HG03457 (cell line): ENCODE data around the gene SLC2A1.

Experiments used
- ATAC-seq: cut with Tn5 transposase; IDR thresholded peaks from one replicate; pipeline ENCODE4 v1.9.1; 2021; ENCODE audit warnings: moderate number of reproducible peaks; ENCODE audit not compliant: unreplicated experiment

The SLC2A1 gene

DNA sequence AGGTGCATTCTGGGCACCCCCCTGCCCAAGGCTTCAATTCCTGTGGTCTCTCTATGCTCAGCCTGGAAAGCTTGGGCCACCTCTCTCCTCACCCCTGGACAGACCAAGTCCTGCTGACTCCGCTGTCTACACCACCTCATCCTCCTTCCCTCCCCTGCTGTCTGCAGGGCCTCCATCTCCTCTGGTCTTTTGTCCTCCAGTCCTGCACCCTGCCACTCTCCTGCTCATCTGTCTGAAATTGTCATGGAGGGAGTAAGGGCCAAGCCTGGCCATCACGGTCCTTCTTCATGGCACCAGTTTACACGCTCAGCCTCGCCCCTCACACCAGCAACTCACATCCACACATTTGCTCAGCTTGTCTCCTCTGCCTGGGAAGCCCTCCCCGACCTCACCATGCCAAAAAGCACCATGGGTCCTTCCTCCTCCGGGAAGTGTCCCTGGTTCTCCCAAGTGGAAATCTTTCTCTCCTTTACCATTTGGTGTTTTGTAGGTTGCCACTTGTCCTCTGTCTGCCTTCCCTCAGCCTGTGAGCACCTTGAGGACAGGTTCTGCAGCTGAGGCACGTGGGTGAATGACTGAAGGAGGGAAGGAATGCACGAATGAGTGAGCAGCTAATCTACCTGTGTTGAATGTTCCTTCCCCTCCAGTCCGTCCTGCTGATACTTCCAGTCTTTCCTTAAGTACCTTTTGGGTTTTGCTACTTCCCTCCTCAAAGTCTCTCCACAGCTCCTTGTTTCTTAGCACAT is 2.1 kb upstream of the SLC2A1 start:
- ATAC-seq, result no peak

DNA sequence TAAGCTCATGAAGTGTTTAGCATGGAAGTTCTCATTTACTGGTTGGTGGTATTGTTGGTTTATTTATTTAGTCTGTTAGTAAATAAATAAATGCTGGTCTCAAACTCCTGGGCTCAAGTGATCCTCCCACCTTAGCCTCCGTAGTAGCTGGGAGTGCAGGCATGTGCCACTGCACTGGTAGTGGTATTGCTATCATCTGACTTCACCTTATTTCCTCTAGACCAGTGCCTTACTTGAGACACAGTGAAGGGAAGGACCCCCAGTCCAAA is 1.4 kb upstream of the SLC2A1 start:
- no peak for ATAC-seq

DNA sequence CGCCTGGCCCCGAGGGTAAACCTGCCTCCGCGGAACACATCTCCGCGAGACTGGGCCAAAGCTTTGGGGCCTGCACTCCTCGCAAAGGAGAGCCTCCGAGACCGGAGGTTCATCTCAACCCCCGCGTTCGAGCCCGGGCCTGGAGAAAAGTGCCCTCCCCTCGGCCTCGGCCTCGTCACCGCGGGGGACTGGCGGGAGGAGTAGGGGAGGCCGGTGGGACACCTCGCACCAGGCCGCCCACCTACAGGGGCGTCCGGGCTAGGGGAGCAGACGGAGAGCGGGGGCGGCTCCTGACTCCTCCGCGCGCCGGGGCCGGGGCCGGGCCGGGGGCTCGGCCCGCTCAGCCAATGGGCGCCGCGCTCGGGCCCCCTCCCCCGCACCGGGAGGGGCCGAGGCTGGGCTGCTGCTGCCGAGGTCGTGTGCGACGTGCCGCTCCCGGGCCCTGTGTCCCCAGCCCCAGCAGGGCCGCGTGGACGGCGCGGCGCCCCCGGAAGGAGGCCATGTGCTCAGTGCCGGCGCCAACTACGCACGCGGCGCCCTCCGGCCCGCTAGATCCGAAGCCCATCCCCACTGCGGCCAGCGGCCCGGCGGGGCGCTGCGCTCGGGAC is 684 bp downstream of the SLC2A1 start:
- peak; percentile 47 for ATAC-seq

DNA sequence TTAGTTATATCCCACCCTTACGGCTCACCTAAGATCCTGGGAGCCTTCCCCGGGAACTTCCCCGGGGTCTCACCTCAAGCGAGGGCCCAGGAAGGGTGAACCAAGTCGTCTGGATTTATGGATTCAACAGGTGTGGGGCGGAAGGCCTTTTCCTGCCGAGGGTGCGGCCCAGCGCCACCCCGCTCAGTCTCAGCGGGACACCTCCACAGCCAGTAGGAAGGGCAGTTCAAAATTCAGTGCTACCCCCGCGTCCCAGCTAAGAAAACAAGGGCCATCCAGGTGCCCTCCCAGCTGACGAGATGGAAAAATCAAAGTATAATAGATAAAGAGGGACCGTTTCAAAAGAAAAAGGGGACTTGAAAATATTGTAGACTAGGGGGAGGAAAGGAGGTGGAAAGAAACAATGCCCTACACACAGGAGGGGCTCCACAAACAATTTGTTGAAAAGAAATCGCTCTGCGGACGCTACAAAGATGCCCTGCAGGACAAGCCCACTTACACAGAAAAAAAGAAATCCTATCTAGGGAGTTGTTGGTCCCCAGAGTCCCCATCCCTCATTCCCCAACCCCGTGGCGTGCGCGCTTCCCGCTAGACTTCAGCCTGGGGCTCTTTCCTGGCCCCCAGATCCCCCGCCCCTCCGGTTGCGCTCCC is 1.3 kb downstream of the SLC2A1 start:
- ATAC-seq, result no peak

DNA sequence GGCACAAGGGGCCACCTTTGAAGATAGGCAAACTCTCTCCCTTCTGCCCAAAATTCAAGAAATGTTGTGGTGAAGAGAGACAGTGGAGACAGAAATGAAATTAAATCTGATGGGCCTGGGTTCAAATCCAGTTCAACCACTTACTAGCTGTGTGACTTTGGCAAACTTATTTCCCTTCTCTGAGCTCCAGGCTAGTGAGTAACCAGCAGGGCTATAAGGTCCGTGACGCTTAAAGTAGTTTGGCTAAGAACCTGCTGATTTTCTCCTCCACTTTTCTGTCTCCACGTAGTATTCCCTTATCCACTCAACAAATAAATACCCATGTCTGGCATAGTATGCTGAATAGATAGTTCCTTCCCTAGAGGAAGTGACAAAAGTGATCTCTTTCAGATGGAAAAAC is 1.9 kb downstream of the SLC2A1 start:
- ATAC-seq, result no peak

DNA sequence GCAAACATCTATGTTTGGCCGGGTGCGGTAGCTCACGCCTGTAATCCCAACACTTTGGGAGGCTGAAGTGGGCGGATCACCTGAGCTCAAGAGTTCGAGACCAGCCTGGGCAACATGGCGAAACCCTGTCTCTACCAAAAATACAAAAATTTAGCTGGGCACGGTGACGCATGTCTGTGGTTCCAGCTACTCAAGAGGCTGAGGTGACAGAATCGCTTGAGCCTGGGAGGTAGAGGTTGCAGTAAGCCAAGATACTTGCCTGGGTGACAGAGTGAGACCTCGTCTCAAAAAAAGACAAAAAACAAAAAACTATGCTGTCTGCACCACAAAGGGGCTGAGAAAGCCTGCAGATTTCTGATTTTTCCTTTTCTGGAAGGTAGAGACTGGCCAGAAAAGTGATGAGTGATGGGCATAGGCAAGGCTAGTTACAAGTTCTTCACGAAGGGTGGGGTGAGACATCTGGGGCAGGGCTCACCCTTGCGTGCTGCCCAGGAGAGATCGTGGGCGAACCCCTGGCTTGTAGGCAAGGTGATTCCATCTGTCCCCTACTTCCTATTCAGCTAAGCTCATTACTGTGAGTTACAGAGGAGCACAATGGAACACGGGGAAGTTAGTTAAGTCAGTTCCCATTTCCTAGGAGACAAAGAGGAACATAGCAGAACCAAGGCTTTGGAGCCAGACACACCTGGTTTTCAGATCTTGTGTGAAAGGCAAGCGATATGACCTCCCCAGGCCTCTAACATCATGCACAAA is 3.2 kb downstream of the SLC2A1 start:
- no peak for ATAC-seq

DNA sequence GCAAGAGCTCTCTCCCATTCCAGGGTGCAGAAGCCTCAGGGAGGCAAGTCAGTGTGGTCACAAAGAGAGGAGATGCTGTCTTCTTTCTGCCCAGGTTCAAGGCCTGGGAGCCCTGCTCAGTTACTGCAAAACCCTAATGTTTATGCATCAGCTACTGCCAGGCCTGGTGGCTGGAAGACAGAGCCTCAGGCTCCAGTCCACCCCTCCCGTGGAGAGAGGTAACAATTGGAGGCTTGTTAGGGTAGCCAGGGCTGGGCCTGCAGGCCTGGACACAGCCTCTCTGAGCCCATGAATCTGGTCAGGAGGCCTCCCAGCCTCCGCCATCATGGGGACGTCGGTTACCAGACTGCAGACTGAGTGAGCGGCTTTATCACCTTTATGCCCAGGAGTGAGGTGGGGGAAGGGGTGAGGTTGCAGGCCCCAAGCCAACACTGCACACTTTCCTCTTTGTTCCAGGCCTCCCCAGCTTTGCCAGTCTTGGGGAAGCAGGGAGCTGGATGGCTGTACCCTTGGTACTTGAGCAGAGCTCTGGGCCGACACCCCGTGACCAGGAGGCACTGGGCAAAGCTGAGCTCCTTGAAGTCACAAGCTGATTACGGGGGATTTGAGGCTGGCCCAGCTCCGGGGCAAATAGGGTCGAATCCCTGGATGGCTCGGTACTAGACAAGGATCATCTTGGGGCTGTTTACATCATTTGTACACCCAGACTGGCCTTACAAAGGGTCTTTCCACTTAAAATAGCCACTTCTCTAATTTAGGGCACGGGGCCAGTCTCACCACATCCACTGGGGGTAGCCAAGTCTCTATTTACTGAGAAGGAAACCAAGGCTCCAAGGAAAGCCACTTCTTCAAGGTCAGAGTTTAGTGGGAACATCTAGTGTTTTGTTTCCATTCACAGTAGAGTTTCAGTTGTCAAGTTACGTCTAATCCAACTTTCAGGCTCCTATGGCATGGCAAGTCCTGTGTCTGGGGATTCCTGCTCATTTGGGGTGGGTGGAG is 5.2 kb downstream of the SLC2A1 start:
- no peak for ATAC-seq

DNA sequence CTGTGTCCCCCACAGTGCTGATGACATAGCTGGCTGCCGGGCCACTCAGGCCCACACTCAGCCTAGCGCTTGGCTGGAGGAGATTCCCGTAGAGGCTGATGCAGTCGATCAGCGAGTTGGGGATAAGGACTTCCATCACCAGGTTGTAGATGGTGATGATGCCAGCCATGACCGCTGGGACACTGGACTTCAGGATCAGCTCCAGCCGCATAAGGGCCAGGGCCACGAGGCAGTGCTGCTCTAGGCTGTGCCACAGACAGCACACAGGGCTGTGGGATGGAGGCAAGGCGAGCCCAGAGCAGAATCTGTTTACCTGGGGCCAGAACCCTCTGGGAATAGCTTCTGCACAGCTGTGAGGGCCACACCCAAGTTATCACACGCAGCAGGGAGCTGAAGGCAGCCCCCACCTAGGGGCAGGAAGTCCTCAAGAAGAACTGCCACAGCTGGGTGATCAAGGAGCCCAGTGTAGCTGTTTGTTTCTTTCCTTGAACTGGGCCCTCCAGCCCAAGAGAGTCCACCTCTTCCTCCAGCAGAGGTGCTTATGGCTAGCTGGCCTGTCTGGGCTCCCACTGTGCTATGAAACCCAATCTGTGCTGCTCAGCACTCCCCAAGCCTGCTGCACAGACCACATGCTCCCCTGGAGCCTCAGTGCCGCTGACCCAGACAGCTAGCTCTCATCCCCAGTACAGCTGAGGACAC is 6.2 kb downstream of the SLC2A1 start:
- no peak for ATAC-seq

DNA sequence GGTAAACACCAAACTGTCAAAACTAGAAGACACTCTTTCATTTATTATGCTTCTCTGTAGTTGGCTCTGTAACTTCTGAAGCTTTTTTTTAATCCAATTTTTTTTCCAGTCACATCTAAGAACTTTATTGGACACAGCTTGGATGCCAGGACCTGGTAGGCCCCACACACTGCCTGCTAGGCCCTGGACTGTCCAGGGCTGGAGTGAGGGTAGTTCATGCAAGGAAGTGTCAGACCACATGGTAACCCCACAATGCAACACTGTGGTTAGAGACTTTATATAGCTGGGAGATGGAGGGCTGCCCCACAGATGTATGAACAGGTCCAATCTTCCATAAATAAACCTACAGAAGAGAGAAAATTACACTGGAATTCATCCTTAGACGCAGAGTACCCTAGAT is 7.1 kb downstream of the SLC2A1 start:
- no peak for ATAC-seq

DNA sequence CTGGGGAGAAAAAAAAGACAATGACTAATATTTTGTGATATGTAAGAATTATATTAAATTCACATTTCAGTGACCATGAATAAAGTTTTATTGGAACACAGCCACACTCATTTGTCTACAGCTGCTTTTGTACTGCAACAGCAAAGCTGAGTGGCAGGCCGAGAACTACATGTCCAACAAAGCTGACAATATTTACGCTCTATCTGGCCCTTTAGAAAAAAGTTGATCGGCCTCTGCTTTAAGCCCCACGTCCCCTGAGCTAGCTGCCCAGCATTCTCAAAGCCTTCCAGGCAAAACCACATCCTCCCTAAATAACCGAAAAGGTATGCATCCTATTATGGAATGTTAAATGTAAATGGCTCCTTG is 8.6 kb downstream of the SLC2A1 start:
- no peak for ATAC-seq

DNA sequence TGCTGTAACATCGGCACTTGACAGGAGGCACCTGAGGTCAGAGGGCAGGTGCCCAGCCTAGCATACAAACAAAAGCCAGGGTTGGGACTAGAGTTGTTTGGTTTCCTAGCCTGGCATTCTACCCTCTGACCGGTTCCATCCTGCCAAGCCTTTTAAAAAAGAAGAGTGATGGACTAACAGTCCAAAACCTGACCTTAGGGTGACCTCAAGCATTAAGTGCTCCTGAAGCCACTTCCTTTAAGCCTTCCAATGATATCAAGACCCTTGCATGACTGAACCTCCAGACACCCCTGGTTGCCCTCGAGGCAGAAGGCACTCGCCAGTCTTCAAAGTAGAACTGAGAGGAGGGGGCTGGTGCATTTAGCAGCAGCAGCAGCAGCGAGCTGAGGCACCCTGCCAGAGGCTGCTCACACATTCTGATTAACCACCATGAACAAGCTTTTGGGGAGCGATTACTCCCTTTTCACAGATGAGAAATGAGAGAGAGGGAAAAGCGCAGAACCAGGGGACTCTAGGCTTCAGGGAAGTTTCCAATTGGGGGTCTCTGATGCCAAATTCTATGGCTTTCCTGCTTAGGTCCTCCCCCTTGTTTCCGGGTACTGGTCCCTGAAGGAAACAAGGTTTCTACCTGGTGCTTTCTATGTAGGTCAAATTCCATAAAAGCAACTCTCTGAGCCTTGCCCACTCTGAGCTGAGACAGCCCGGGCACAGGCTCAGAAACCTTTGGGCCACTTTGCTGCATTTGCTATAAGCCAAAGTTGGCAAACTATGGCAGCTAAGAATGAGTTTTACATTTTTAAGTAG is 9.2 kb downstream of the SLC2A1 start:
- ATAC-seq, result no peak

DNA sequence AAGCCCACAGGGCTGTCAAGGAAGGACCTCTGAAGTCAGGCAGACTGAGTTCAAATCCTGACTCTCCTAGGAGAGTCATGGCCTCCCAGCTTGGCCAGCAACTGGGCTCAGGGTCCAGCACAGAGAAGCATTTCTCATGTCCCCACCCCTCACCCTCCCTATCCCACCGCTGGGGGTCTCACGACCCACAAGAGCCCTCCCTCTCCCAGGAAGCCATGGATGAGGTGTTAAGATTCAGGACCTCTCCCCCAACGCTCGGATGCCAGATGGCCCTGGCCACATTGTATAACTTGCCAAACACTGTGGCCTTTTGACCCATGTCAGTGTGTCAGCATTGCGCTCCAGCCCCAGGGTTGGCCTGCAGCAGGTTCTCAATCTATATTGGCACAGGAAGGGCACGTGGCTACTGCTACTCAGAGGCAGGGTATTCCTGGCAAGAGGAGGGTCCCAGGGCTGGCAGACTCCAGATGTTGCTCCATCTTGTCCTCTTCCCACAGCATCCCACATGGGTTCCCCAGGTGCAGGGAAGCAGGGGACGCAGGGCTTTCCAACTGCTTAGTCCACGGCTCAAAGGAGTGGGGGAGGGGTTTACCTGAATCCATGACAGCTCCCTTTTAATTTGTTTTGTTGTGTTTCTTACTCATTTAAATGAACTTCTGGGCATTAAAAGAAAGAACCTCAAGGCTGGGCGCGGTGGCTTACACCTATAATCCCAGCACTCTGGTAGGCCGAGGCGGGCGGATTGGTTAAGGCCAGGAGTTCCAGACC is 10.5 kb downstream of the SLC2A1 start:
- no peak for ATAC-seq

DNA sequence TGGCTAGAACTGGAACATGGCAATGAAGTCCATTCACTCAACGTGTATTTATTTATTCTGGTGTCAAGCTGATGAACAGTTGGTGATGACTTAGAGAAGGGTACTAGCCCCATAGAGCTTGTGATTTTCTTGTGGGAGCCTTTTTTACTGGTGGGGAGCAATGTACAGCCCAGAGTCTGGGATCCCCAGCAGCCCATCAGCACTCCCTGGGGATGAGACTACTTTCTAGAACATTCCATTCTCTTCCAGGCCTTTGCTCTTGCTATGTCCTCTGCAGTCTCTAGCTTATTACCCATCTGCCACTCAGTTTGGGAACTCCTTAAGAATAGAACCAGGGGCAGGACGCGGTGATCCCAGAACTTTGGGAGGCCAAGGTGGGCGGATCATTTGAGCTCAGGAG is 11.6 kb downstream of the SLC2A1 start:
- ATAC-seq, result no peak

DNA sequence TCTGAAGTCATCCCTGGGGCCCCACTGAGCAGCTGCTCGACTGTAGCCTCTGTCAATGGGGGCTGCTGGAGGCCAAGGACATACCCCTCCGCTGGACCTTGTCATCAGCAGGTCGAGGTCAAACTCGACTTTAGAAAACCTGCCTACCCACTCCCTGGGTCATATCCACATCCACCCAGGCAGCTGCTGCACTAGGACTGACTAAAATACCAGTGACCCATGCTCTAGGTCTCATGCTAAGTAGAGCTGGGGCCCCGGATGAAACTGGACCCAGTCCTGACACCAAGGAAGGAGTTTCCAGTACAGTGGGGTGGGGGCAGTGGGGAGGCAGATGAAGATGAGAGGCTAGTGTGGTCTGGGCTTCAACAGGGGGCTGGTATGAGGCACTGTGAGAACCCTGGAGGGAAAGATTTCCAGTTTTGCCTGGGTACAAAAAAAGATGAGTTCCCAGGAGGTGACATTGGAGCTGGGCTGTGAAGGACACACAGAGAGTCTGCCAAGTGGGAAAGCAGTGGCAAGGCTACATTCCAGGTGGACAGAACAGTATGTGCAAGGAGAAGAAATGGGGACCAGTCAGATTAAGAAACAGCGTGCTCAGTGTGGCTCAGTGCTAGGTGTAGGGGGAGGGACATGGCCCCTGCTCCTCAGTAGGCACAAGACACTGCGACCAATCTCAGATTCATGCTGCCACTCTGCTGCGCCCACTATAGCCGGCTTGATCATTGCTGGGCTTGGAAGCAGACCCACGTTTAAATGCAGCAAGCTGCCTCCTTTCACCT is 12.4 kb downstream of the SLC2A1 start:
- no peak for ATAC-seq

DNA sequence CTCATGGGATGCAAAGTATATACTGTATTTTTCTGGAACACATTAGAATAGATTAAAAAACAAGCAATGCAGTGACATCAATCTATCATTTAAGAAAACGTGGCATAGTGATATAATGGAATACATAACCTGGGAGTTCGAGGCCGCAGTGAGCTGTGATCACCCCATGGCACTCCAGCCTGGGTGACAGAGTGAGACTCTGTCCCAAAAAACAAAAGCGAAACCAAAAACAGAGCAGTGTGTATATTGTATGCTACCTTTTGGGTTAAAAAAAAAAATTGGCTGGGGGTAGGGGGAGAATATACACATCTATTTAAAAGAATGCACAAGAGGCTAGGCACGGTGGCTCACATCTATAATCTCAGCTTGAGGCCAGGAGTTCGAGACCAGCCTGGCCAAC is 13.5 kb downstream of the SLC2A1 start:
- no peak for ATAC-seq

DNA sequence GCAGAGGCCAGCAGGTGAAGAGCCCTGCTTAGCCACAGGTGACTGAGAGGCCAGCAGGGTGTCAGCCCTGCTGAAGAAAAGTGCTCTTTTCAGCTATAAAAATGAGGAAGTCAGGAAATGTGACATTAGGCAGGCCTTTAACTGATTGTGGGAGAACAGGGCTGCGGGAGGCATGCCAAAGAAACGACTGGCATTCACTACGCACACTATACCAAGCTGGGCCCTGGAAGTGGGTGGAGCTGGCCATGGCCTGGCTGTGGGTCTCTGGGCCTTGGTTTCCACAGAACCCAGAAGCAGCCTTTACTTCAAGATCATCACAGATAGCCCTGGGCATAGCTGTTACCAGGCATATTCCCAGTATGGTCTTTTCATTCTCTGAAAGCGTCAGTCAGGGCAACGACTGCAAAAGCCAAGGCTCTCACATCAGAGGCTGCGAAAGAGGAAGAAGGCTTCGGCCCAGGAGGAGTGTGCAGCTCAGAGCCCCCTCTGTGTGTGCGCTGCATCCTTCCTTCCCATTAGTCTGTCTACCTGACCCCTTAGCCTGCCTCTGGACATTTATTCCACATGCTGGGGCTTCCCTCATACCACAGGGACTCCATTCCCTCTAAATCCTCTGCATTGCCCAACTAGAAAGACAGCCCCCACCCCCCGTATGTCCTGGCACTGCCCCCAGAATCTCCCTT is 14.3 kb downstream of the SLC2A1 start:
- ATAC-seq, result no peak

DNA sequence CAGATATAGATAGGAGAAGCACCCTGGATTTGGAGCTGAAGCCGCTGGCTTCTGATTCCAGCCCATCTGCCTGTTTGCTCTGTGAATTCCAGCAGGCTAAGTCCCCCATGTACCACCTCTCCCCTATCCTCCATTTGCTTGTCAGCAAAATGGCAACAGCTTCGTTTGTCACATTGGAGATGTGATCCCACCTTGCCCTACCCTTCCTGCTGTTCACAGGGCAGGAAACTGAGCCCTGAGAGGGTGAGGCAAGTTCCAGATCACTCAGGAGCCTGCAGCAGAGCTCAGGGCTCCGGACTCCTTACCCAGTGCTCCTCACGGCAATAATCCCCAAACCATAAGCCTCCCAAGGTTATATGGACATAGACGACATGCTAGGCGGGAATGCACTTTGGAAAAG is 14.9 kb downstream of the SLC2A1 start:
- ATAC-seq, result no peak
